ENCODE measurements around the gene SLC12A8.

DNA sequence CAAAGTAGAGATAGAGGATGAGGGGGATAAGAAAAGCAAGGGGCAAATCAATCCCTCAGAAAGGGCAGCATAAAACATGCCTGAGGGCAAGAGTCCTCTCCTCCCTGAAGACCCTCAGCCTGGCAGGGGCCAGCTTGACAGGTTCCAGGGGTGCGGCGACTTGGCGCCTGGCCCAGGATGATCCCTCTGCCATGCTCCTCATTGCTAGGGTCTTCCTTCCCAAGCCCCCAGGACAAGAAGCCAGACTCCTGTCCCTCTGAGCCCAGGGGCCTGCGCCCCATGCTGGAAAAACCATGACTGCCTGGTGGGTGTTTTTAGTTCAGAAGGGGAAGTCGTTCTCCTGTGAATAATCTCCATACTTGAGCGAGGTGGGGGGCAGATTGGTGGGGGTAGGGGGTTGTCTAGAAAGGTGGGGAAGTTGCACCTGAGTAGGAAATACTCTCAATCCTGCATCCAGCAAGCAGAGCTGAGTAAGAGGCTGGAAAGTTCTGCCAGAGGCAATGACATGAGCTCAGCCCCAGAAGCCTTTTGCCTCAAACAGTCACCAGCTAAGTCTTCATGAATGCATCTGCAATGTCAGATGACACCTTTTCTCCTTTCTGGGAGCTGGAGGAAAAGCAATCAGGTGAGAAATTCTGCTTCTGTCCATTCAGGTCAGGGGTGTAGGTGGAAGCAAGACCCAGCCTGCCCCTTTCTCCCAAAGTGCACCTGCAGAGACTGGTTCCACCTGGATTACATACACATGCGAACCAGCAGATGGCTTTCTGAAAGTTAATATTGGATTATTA lies 18.3 kb downstream of the SLC12A8 start:
- TF ChIP-seq NFYB (CRISPR knock-in tag; IDR thresholded peaks at IDR 0.05) (no peak), ZBTB21 (CRISPR knock-in tag; IDR thresholded peaks at IDR 0.05) (no peak), RFX5 (IDR thresholded peaks at IDR 0.05; ENCODE audit: low read depth, low read length) (no peak), ZNF558 (CRISPR knock-in tag; IDR thresholded peaks at IDR 0.05; ENCODE audit: borderline replicate concordance) (no peak), ZFP36 (IDR thresholded peaks at IDR 0.05; ENCODE audit: borderline replicate concordance, low read depth, low read length, partially characterized antibody) (no peak), TOE1 (CRISPR knock-in tag; IDR thresholded peaks at IDR 0.05) (no peak), CC2D1A (CRISPR knock-in tag; IDR thresholded peaks at IDR 0.05) (no peak), STAT5B (CRISPR knock-in tag; IDR thresholded peaks at IDR 0.05) (no peak), TAF1 (CRISPR knock-in tag; IDR thresholded peaks at IDR 0.05) (no peak), MAZ (IDR thresholded peaks at IDR 0.05; ENCODE audit: borderline replicate concordance, low read depth, low read length) (no peak), MAZ (CRISPR knock-in tag; IDR thresholded peaks at IDR 0.05; ENCODE audit: low read depth) (no peak), NBN (conservative IDR thresholded peaks at IDR 0.05) (no peak), ESRRA (CRISPR knock-in tag; IDR thresholded peaks at IDR 0.05; ENCODE audit: low read depth) (no peak)
- TF ChIP-seq, protein P1, sequence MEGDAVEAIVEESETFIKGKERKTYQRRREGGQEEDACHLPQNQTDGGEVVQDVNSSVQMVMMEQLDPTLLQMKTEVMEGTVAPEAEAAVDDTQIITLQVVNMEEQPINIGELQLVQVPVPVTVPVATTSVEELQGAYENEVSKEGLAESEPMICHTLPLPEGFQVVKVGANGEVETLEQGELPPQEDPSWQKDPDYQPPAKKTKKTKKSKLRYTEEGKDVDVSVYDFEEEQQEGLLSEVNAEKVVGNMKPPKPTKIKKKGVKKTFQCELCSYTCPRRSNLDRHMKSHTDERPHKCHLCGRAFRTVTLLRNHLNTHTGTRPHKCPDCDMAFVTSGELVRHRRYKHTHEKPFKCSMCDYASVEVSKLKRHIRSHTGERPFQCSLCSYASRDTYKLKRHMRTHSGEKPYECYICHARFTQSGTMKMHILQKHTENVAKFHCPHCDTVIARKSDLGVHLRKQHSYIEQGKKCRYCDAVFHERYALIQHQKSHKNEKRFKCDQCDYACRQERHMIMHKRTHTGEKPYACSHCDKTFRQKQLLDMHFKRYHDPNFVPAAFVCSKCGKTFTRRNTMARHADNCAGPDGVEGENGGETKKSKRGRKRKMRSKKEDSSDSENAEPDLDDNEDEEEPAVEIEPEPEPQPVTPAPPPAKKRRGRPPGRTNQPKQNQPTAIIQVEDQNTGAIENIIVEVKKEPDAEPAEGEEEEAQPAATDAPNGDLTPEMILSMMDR (CRISPR knock-in tag; IDR thresholded peaks at IDR 0.05): no peak
- TF ChIP-seq, protein P2, sequence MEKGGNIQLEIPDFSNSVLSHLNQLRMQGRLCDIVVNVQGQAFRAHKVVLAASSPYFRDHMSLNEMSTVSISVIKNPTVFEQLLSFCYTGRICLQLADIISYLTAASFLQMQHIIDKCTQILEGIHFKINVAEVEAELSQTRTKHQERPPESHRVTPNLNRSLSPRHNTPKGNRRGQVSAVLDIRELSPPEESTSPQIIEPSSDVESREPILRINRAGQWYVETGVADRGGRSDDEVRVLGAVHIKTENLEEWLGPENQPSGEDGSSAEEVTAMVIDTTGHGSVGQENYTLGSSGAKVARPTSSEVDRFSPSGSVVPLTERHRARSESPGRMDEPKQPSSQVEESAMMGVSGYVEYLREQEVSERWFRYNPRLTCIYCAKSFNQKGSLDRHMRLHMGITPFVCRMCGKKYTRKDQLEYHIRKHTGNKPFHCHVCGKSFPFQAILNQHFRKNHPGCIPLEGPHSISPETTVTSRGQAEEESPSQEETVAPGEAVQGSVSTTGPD (CRISPR knock-in tag; IDR thresholded peaks at IDR 0.05): no peak

Data from HepG2 (cell line).